Measurements from ENCODE around the gene CCDC85C. TPM values are rescaled to one million over a fixed set of nuclear protein-coding genes. Genes with fewer than 3 reads are reported as not detected.

The CCDC85C gene
- total and polyA plus RNA-seq, 2 of the 8 experiments (the other 6 are each of a cell fraction or from before 2014, with no cell fraction given), result 16.8 to 35.8 TPM

DNA sequence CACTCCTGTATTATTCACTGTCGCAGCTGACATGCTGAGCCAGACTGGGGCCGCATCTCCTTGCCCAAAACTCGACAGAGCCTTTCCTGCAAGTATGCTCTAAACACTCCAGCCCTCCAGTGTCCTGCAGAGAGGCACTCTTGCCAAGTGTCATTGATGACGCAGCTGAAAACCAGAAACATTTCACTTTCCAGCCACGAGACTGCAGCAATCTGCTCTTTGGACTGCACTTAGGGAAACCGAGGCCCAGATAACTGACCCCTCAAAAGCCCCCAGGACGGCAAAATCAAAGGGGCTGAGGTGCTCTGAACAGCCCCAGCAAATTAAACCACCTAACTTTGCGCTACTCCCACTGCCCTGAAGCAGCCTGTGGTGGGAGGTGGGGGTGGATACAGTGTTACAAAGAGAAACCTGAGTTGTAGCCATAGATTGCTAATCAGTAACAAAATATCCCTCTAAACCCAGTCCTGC lies 2.6 kb downstream of the CCDC85C start (continued):
- TF ChIP-seq, protein P1, sequence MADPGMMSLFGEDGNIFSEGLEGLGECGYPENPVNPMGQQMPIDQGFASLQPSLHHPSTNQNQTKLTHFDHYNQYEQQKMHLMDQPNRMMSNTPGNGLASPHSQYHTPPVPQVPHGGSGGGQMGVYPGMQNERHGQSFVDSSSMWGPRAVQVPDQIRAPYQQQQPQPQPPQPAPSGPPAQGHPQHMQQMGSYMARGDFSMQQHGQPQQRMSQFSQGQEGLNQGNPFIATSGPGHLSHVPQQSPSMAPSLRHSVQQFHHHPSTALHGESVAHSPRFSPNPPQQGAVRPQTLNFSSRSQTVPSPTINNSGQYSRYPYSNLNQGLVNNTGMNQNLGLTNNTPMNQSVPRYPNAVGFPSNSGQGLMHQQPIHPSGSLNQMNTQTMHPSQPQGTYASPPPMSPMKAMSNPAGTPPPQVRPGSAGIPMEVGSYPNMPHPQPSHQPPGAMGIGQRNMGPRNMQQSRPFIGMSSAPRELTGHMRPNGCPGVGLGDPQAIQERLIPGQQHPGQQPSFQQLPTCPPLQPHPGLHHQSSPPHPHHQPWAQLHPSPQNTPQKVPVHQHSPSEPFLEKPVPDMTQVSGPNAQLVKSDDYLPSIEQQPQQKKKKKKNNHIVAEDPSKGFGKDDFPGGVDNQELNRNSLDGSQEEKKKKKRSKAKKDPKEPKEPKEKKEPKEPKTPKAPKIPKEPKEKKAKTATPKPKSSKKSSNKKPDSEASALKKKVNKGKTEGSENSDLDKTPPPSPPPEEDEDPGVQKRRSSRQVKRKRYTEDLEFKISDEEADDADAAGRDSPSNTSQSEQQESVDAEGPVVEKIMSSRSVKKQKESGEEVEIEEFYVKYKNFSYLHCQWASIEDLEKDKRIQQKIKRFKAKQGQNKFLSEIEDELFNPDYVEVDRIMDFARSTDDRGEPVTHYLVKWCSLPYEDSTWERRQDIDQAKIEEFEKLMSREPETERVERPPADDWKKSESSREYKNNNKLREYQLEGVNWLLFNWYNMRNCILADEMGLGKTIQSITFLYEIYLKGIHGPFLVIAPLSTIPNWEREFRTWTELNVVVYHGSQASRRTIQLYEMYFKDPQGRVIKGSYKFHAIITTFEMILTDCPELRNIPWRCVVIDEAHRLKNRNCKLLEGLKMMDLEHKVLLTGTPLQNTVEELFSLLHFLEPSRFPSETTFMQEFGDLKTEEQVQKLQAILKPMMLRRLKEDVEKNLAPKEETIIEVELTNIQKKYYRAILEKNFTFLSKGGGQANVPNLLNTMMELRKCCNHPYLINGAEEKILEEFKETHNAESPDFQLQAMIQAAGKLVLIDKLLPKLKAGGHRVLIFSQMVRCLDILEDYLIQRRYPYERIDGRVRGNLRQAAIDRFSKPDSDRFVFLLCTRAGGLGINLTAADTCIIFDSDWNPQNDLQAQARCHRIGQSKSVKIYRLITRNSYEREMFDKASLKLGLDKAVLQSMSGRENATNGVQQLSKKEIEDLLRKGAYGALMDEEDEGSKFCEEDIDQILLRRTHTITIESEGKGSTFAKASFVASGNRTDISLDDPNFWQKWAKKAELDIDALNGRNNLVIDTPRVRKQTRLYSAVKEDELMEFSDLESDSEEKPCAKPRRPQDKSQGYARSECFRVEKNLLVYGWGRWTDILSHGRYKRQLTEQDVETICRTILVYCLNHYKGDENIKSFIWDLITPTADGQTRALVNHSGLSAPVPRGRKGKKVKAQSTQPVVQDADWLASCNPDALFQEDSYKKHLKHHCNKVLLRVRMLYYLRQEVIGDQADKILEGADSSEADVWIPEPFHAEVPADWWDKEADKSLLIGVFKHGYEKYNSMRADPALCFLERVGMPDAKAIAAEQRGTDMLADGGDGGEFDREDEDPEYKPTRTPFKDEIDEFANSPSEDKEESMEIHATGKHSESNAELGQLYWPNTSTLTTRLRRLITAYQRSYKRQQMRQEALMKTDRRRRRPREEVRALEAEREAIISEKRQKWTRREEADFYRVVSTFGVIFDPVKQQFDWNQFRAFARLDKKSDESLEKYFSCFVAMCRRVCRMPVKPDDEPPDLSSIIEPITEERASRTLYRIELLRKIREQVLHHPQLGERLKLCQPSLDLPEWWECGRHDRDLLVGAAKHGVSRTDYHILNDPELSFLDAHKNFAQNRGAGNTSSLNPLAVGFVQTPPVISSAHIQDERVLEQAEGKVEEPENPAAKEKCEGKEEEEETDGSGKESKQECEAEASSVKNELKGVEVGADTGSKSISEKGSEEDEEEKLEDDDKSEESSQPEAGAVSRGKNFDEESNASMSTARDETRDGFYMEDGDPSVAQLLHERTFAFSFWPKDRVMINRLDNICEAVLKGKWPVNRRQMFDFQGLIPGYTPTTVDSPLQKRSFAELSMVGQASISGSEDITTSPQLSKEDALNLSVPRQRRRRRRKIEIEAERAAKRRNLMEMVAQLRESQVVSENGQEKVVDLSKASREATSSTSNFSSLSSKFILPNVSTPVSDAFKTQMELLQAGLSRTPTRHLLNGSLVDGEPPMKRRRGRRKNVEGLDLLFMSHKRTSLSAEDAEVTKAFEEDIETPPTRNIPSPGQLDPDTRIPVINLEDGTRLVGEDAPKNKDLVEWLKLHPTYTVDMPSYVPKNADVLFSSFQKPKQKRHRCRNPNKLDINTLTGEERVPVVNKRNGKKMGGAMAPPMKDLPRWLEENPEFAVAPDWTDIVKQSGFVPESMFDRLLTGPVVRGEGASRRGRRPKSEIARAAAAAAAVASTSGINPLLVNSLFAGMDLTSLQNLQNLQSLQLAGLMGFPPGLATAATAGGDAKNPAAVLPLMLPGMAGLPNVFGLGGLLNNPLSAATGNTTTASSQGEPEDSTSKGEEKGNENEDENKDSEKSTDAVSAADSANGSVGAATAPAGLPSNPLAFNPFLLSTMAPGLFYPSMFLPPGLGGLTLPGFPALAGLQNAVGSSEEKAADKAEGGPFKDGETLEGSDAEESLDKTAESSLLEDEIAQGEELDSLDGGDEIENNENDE (IDR thresholded peaks at IDR 0.05; ENCODE audit: insufficient replicate concordance, low read length), result no peak
- TF ChIP-seq POLR2A (IDR thresholded peaks at IDR 0.05; ENCODE audit: control extremely low read depth in 1 of 2, low read depth in 2 of 2, low read length in 2 of 2), result no peak
- TF ChIP-seq SUZ12 (IDR thresholded peaks at IDR 0.05; ENCODE audit: low read length), result no peak
- TF ChIP-seq, protein P2, sequence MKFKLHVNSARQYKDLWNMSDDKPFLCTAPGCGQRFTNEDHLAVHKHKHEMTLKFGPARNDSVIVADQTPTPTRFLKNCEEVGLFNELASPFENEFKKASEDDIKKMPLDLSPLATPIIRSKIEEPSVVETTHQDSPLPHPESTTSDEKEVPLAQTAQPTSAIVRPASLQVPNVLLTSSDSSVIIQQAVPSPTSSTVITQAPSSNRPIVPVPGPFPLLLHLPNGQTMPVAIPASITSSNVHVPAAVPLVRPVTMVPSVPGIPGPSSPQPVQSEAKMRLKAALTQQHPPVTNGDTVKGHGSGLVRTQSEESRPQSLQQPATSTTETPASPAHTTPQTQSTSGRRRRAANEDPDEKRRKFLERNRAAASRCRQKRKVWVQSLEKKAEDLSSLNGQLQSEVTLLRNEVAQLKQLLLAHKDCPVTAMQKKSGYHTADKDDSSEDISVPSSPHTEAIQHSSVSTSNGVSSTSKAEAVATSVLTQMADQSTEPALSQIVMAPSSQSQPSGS (IDR thresholded peaks at IDR 0.05; ENCODE audit: low read length), result no peak
- no peak for TF ChIP-seq CTBP2 (IDR thresholded peaks at IDR 0.05; ENCODE audit: borderline replicate concordance, insufficient read depth, insufficient read length, low read length)
- TF ChIP-seq TAF7 (optimal IDR thresholded peaks at IDR 0.05; ENCODE audit: borderline replicate concordance, low read depth, low read length), result no peak

Data from H1 (cell line).